ENCODE measurements around the gene GMPR.

The GMPR gene

DNA sequence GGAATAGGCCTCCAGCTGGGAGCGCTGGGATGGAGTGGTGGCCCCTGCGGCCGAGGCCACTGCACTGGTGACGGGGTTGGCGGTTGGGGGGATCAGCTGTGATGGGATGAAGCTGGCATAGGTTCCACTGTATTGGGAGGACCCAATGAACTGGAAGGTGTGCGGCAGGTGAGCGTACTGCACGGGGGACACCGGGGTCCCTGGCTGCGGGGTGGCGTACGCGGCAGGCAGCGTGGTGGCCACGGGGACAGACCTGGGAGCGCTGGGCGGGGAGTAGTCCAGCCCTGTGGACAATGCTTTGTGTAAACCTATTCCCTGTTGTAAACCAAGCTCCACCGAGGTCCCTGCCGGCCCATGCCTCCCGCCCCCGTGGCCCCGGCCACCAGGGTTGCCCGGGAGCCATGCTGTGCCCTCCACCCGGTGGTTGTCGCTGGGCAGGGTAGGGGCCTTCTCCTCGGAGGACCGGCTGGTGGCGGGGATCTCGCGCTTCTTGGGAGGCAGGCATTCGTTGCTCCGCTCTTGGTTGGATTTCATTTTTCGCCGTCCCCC, 89.5 kb downstream of the GMPR start:
- no peak for DNase-seq (ENCODE audit: low read depth)

DNA sequence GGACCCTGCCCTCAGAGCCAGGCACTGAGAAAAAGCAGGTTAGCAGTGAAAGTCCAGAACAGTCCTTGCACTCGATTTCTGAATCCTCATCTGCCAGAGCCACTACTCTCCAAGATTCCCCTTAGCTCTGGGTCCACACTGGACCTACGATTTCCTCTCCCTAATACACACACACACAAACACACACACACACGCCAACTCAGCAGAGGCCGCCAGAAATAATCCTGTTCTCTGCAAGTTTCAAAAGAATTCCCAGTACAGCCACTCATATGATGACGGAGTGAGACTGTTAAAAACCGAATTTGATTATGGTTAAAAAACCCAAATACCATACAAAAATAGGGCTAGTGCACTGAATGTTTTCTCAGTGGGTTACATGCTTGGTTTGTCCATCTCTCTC, 90.8 kb downstream of the GMPR start:
- no peak for DNase-seq (ENCODE audit: low read depth)

DNA sequence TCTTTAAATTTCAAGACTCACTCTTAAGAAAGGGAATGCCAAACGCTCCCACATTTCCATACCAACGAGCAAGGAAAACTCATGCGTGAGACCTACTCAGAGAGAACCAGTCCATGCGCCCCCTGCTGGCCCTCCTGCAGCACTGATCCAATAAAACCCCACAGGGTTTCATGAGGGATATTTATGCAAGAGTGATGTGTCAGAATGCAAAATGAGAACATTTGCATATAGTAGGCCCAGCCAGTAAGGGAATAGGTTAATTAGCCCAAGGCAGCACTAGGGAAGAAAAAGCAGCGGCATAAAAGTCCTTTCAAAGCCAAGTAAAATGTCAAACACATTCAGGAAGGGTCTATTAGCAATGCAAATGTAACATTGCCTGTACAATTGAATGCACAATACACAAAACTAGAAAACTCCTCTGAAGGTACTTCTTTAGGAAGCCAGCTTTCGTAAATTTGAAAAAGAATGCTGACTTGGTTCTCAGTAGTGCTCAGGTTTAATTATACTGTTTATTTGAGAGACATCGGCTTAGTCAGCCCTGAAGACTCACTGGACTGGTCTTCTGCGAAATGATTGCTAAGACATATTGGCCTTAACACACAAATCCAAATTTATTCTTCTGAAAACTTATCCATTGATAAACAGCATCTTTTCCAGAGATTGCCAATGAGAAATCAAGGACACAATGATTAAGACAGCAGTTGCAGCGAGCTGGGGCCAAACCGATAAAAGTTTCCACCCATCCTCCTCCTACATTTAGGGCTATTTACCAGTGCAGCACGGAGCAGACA, 93.2 kb downstream of the GMPR start:
- DNase-seq (ENCODE audit: low read depth) = peak; percentile 37

DNA sequence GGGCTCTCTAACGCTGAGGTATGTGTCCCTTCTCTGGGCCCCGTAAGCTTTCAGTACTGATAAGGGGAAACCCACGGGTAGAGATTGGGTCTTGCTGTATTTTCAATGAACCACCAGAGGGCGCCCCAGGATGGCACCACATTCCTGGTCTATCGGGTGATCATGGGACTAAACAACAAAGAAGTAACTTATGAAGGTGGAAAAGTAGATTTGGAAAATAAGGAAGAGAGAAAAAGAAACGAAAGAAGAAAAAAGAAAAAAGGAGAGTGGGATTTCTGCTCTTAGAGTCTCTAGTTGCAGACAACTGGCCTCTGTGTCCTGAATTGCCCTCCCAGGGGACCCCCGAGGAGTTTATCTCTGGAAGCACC, 93.8 kb downstream of the GMPR start:
- DNase-seq (ENCODE audit: low read depth) = peak; percentile 70

DNA sequence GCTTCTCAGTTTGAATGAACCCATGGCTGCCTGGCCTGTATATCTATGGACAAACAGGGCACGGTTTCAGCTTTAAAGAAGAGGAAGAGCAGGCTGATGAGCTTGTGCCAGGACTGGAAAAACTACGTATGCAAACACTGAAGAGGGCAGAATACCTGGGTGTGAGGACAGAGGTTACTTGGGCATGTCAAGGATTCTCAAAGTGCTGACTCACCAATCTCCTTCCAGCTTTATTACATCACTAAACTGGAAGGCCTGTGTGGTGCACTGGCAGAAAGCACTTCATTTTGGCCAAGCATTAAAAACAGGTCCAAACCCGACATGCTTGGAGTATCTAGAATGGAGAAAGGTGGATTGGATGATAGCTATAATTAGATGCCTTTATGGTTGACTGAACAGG, 95.2 kb downstream of the GMPR start:
- DNase-seq (ENCODE audit: low read depth) = no peak

DNA sequence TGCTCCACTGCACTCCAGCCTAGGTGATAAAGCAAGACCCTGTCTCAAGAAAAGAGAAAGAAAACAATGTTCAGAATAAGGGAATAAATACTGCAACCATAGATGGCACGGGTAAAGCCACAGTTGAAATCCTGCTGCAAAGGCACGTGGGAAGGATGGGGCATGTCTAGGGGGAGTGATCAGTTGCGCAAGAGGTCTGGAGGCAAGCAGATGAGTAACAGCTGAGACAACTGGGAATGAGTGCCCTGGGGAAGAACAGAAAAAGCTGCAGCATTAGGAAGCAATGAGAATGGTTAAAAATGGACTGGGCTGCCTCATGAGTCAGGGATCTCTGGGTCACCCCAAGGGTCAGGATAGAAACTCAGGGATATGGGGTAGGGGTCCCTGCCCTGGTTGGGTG, 96.3 kb downstream of the GMPR start:
- DNase-seq (ENCODE audit: low read depth) = no peak

DNA sequence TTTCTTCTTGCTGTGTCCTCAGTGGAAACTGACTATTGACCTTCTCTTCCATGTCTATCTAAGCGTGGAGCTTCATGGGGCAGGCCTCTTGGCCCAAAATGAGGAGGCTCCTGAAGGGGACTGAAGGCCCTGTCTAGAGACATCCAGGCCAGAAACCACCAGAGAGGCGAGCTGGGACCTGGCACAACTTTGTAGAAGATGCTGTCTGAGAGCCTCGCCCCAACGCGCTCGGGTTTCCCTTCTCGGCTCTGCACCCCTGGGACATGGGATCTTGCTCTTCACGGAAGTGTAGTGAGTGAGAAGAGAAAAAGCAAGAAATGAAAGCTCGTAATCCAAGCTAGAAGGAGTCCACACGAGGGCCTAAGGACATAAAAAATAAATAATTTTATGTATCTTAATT, 96.8 kb downstream of the GMPR start:
- no peak for DNase-seq (ENCODE audit: low read depth)

DNA sequence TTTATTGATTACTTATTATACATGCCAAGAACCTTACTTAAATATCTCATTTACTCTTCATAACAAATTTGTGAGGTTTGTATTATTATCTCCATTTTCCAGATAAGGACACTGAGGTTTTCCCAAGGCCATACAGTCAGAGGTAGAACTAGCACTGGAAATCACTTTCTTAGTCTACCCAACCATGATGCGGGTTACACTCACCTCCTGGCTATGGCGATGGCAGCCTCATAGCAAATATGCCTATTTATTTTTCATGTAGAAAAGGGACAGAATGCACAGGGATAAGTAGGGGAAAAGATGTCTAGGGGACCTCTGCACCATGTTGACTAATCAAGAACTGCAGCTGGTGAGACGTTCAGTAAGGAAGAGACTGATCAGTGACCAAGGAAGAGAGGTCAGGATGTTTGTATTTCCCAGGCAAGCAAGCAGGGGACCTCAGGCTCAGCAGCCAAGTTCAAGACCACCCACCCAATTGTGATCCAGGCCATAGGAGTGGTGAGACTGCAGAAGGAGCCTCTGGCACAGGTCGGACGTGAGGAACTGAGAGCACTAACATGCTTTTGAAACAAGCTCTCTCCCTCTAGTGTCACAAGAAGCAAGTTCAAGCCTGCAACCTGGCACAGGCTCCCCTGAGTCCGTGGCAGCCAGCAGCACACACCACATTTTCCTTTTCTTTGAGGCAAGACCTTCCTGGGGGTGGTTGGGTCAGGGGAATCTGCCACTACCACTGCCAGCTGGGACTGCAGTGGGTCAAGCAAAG, 97.8 kb downstream of the GMPR start:
- no peak for DNase-seq (ENCODE audit: low read depth)

DNA sequence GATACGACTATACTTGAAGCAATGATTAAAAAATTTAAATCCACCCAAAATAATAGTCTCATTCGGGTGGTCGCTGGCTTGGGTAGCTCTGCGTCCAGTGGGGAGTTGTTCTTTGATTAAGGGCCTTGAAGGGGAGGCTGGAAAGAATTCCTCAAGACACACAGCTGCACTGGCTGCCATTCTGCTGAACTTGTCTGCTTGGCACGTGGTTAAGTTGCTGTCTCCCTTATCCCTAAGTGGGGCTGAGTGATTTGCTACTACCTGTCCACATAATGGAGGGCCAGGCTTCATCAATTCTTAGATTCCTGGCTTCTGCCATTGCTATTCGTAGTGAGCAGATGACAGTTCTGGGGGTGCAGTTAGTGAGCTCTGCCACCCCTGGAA, 98.5 kb downstream of the GMPR start:
- DNase-seq (ENCODE audit: low read depth) = no peak

DNA sequence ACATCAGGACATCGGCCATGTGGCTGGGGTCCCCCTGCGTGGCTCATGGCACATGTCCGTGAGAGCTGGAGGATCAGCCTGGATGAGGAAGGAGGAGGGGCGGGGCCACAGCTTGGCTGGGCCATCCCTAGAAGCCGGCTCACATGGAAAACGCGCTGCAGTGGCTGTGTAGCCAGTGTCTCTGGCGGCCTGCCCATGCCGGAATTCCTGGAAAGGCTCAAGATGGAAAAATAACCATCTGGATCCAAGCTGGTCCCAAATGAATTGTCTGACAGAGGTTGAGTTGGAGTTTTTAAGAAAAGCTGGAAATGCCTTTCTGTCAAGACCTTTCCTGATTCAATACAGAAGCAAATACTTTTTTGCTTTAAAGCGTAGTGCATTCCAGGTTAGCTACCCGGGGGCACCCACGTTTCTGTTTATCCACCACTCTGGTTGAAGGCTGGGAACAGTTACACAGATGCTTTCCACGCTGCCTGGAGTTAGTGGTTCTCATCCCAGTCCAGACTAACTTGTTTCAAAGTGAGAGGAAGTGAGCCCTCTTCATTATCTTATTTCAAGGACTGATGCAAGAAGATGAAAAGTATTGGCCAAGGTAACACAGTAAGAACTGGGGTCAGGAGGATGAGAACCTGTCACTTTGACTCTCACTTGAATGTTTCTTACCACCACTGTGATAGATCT, 99.0 kb downstream of the GMPR start:
- DNase-seq (ENCODE audit: low read depth) = no peak

DNA sequence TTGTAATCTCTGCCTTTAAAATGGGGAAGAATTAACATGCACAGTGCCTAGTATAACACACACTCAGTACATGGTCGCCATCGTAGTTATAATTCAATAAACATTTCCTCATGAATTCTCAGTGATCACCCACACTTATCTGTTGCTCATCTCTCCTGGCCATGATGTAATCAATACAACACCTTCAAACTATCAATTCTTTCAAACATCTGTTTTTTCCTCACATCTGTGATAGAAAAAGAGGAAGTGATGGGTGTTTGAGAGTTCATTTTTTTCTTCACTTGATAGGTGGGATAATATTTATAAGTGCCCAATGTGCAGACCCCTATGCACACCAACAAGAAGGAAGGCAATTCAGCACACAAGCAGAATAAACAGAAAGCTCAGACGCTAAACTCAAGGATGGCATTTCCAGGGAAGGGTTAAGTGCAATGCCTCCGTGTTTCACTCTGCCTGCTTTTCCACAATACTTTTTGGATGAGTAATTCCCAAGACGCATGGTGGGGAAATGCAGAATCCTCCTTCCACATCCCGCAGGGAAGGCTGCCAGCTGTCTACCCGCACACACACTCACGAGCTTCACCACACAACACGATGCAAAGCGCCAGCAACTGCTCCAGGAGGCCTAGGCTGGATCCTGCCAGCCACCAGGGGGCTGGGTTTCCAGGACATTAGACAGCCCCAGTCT, 100.3 kb downstream of the GMPR start:
- no peak for DNase-seq (ENCODE audit: low read depth)

DNA sequence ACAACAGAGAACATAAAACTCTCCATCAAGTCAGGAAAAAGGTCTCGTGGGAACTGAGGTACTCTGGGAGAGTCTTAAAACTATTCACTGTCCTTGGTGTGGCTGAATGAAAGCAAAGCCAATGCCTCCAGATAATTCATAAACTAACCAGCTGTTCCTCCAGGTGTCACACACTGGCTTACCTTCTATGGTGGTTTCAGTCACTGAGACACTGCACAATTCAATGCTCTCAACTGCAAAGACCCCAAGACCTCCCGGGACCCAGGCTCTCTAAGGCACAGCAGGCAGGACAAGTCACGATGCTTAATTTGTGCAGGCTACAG, 100.8 kb downstream of the GMPR start:
- DNase-seq (ENCODE audit: low read depth) = no peak

DNA sequence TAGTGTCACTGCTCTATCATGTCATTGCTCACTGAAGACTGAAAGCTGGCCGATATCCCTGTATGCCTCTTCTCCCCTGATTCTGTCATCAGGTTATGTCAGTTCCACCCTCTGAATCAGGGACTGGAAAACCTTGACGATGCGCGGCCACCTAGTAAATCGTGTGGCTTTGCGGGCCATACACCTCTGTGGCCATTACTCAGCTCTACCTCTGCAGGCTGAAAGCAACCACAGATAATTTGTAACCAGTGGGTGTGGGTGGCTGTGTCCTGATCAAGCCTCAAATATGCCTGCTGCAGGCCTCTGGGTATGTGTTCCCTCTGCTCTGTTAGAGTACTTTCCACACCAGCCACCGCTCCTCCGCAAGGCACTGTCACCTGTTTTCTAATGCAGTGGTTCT, 105.2 kb downstream of the GMPR start:
- no peak for DNase-seq (ENCODE audit: low read depth)

DNA sequence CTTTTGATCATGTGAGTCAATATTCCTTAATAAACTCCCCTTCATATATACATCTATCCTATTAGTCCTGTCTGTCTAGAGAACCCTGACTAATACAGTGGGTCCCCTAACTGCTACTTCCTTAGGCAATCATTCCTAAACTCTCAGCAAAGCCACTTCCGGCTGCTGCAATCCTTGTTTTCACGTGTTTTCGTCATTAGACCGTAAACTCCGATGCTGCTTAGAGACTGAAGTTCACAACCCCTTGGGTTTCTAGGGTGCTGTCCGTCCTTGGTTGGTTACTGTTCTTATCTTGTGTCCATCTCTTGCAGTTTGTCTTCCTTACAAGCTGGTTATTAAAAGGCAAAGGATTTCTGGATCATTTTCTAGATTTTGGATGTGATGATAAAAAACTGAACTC, 106.4 kb downstream of the GMPR start:
- DNase-seq (ENCODE audit: low read depth) = no peak

Measured in T follicular helper cell (primary cell).